Cardiac septum (tissue), 1 donor: ENCODE measurements around the gene KCNJ6. TPM values are rescaled to one million over a fixed set of nuclear protein-coding genes. Genes with fewer than 3 reads are reported as not detected.

Experiments used
- DNase-seq: peaks from one replicate; pipeline ENCODE4 v3.0.0-alpha.2; 2020; ENCODE audit warnings: low spot score
- intact Hi-C: fragments of 100-400 bp; cut with DNase I; formaldehyde crosslinking; loops from one replicate; pipeline ENCODE4 v1.14.0; 2022
- total RNA-seq: library from RNA; stranded (reverse); fragmentation: NEBNext Ultra II Directional; extraction: Animal tissue kit (Norgen Biotek cat#: 25700); gene quantifications from one replicate; pipeline ENCODE4 v1.2.1, GENCODE V29; 2021
- donor health status: DM: no; HTN: no; CAD: no.

The KCNJ6 gene
- total RNA-seq, 1 donor from 2014 or later = not detected

GRCh38 chr21:37636152-37636860 is 280.0 kb downstream of the KCNJ6 start:
- intact Hi-C loops = no loop called here
- no peak for DNase-seq

GRCh38 chr21:37631319-37632117 is 284.7 kb downstream of the KCNJ6 start:
- intact Hi-C loops = no loop called here
- no peak for DNase-seq

GRCh38 chr21:37630872-37631271 is 285.4 kb downstream of the KCNJ6 start:
- DNase-seq = no peak
- intact Hi-C loops = no loop called here

GRCh38 chr21:37628362-37628761 is 287.9 kb downstream of the KCNJ6 start:
- intact Hi-C loops = no loop called here
- DNase-seq = no peak

- intact Hi-C loops = no loop called here
- no peak for DNase-seq
Measured at GRCh38 chr21:37627561-37627960, 288.7 kb downstream of the KCNJ6 start.

- DNase-seq = no peak
- intact Hi-C loops = no loop called here
Measured at GRCh38 chr21:37627074-37627473, 289.2 kb downstream of the KCNJ6 start.

GRCh38 chr21:37626320-37626719 is 289.9 kb downstream of the KCNJ6 start:
- DNase-seq = no peak
- intact Hi-C loops = no loop called here

- no peak for DNase-seq
- intact Hi-C loops = no loop called here
Measured at GRCh38 chr21:37623689-37624088, 292.6 kb downstream of the KCNJ6 start.

- intact Hi-C loops = no loop called here
- DNase-seq = no peak
Measured at GRCh38 chr21:37623183-37623582, 293.1 kb downstream of the KCNJ6 start.

- no peak for DNase-seq
- intact Hi-C loops = no loop called here
Measured at GRCh38 chr21:37622755-37623154, 293.5 kb downstream of the KCNJ6 start.

- DNase-seq = no peak
- intact Hi-C loops = no loop called here
Measured at GRCh38 chr21:37620401-37620800, 295.9 kb downstream of the KCNJ6 start.

GRCh38 chr21:37619464-37619974 is 296.7 kb downstream of the KCNJ6 start:
- intact Hi-C loops = no loop called here
- no peak for DNase-seq

GRCh38 chr21:37618081-37618480 is 298.2 kb downstream of the KCNJ6 start:
- intact Hi-C loops = no loop called here
- no peak for DNase-seq

- intact Hi-C loops = no loop called here
Measured at GRCh38 chr21:37615962-37616361, 300.3 kb downstream of the KCNJ6 start.

GRCh38 chr21:37614351-37614875 is 301.8 kb downstream of the KCNJ6 start:
- intact Hi-C loops = no loop called here
- no peak for DNase-seq

More at GRCh38 chr21:37615962-37616361, 300.3 kb downstream of the KCNJ6 start:
- no peak for DNase-seq

- DNase-seq = no peak
- intact Hi-C loops = no loop called here
Measured at GRCh38 chr21:37607081-37607480, 309.2 kb downstream of the KCNJ6 start.

- intact Hi-C loops = no loop called here
- DNase-seq = no peak
Measured at GRCh38 chr21:37606549-37606948, 309.7 kb downstream of the KCNJ6 start.

- DNase-seq = no peak
- intact Hi-C loops = no loop called here
Measured at GRCh38 chr21:37605006-37605405, 311.3 kb downstream of the KCNJ6 start.

GRCh38 chr21:37603129-37603528 is 313.1 kb downstream of the KCNJ6 start:
- no peak for DNase-seq
- intact Hi-C loops = no loop called here

GRCh38 chr21:37601915-37602314 is 314.3 kb downstream of the KCNJ6 start:
- intact Hi-C loops = no loop called here

GRCh38 chr21:37601027-37601426 is 315.2 kb downstream of the KCNJ6 start:
- intact Hi-C loops = no loop called here
- no peak for DNase-seq

More at GRCh38 chr21:37601915-37602314, 314.3 kb downstream of the KCNJ6 start:
- no peak for DNase-seq
